Thymus (tissue), 11 donors: Measurements from ENCODE around the gene HEXA. TPM values are rescaled to one million over a fixed set of nuclear protein-coding genes. Genes with fewer than 3 reads are reported as not detected.
"Not testable (repeated sequence)": the region's sequence is repeated elsewhere in the genome, so short reads cannot be mapped to it uniquely, and the experiment has no call there.

Experiments
- DNase-seq, 9 donors: peaks; one replicate each; pipeline ENCODE4 v3.0.0-alpha.2; 2013; ENCODE audit warnings: low spot score in 9 of 9, low read depth in 6 of 9, missing footprints in 1 of 9
- H3K27ac ChIP-seq, 2 donors: one replicate each; pipeline ENCODE4 v1.5.1; 2013; ENCODE audit warnings: control low read depth in 1 of 2, low read depth in 1 of 2, low read length in 1 of 2, mild to moderate bottlenecking in 1 of 2, moderate library complexity in 1 of 2
- H3K27me3 ChIP-seq, 2 donors: one replicate each; pipeline ENCODE4 v1.5.1; 2013; ENCODE audit warnings: low read length in 1 of 2; ENCODE audit not compliant: control insufficient read depth in 2 of 2, insufficient read depth in 1 of 2
- H3K36me3 ChIP-seq, 2 donors: one replicate each; pipeline ENCODE4 v1.5.1; 2013; ENCODE audit warnings: low read length in 1 of 2, mild to moderate bottlenecking in 1 of 2, moderate library complexity in 1 of 2; ENCODE audit not compliant: control insufficient read depth in 2 of 2, insufficient read depth in 2 of 2
- H3K4me1 ChIP-seq, 2 donors: one replicate each; pipeline ENCODE4 v1.5.1; 2013; ENCODE audit warnings: low read length in 2 of 2; ENCODE audit not compliant: control insufficient read depth in 2 of 2, insufficient read depth in 2 of 2
- H3K4me3 ChIP-seq, 2 donors: one replicate each; pipeline ENCODE4 v1.5.1; 2013; ENCODE audit warnings: low read length in 2 of 2, control low read depth in 1 of 2, mild to moderate bottlenecking in 1 of 2
- H3K9me3 ChIP-seq, 2 donors: one replicate each; pipeline ENCODE4 v1.5.1; 2013; ENCODE audit warnings: low read length in 1 of 2, mild to moderate bottlenecking in 1 of 2; ENCODE audit not compliant: control insufficient read depth in 2 of 2, insufficient read depth in 1 of 2
- WGBS: extraction: QIAGEN DNeasy Blood & Tissue Kit; methylation state at CpG from one replicate; pipeline ENCODE4 v1.1.7; 2013; 5-methylcytosine and 5-hydroxymethylcytosine counted together
- polyA plus RNA-seq: library from polyadenylated mRNA; stranded (reverse); fragments of 200-250 nt; gene quantifications from one replicate; pipeline ENCODE4 v1.2.3, GENCODE V29; 2013
- total RNA-seq: library from RNA; stranded (reverse); fragments of 120-200 nt; gene quantifications from one replicate; pipeline ENCODE4 v1.2.4, GENCODE V29; 2013
- donor health status: healthy.

HEXA gene
- total and polyA plus RNA-seq, 2 donors = 60.5 to 101 TPM

DNA sequence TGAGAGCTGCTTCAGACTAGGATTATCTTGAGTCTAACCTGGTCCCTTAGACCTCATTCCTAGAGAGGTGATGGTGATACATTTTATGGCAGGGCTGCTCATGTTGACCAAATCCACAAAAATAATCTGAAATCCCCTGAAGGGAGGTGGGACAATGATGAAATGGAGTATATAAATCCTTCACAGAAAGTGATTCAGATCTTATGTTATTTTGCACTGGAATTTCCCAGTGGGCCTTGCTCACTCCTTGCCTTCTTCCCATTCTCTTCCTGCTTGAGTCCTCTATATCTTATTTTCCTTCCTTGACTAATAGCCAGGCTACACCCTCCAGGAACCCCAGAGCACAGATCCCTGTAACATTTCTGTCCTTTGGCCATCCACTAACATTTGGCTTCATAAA lies 11.9 kb upstream of the HEXA start:
- no peaks in the 10 kb centered on the region for H3K36me3 ChIP-seq
- no peaks in the 10 kb centered on the region for H3K4me1 ChIP-seq
- H3K27me3 ChIP-seq = peaks cover 0 to 4% of the 10 kb centered on the region in 2 donors

DNA sequence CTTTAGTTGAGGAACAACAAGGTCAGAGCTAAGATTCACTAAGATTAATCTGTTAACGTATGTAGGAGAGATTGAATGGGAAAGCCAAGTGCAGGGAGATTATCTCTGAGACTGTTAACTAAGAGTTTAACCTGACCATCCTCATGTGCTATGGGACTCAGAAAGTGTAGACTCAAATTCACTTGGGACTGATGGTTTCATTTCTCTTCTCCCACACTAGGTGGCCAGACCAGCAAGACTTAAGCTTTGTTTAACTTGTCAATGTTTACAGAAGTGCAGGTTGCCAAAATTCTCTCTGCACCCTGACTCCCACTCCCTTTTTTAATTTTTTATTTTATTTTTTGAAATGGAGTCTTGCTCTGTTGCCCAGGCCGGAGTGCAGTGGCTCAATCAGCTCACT lies 6.3 kb upstream of the HEXA start:
- 87% methylated on average over 2 of the region's 2 CpGs for WGBS
- Histone ChIP-seq H3K27ac (no peak overlapping the region), H3K4me1 (no peaks in the 10 kb centered on the region), H3K27me3 (peaks cover 0 to 4% of the 10 kb centered on the region in 2 donors), H3K36me3 (no peaks in the 10 kb centered on the region), H3K9me3 (no peaks in the 10 kb centered on the region), H3K4me3 (no peak overlapping the region)
- DNase-seq = no peak

More for the DNA sequence above, 11.9 kb upstream of the HEXA start:
- Histone ChIP-seq H3K4me3 (no peak overlapping the region), H3K9me3 (no peaks in the 10 kb centered on the region), H3K27ac (no peak overlapping the region)
- no peak for DNase-seq

DNA sequence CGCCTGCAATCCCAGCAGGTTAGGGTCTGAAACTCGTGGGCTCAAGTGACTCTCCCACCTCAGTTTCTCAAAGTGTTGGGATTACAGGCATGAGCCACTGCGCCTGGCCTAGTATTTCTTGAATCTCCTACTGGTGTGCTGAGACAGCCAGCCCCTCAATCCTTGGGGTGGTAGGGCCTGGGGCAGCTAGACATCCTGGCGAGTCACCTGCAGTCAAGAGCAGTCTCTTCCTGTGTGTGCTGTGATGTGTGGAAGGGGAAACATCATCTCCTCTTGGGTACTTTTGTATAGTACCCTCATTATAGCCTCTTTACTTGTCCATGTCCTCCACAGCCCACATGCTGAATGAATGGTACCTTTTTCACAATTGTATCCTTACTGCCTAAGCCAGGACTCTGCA lies 4.9 kb upstream of the HEXA start:
- Histone ChIP-seq H3K4me1 (peaks cover 5% of the 10 kb centered on the region in 2 donors), H3K4me3 (no peak overlapping the region), H3K27ac (no peak overlapping the region), H3K27me3 (peaks cover 0 to 4% of the 10 kb centered on the region in 2 donors), H3K36me3 (no peaks in the 10 kb centered on the region), H3K9me3 (no peaks in the 10 kb centered on the region)
- DNase-seq = no peak
- 80% methylated on average over 4 of the region's 4 CpGs for WGBS

DNA sequence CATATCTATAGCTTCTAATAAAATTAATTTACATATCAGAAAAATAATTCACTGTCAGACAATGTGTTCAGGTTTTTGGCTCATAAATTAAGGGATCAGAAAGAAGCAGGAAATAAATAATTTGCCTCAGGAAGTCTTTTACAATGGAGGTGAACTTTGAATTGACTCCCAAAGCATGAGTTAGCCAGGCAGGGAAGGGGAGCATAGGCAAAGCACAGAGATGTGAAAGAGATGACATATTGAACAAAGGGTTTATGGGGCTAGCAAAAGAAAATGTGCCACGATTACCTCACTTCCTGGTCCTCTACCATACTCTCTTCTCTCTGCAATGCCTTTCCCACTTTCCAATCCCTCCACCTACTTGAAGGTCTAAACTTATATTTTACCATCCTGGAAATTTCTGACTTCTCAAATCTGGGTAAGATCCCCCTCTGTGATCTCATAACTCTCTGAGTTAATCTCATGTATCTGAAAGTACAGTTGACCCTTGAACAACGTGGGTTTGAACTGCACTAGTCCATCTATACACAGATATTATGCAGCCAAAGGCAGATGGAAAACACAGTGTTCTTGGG lies 4.1 kb upstream of the HEXA start:
- no peak overlapping the region for H3K4me3 ChIP-seq
- H3K4me1 ChIP-seq = peaks cover 8 to 11% of the 10 kb centered on the region in 2 donors
- no peak overlapping the region for H3K27ac ChIP-seq
- H3K9me3 ChIP-seq = no peaks in the 10 kb centered on the region
- H3K36me3 ChIP-seq = no peaks in the 10 kb centered on the region
- DNase-seq = no peak
- WGBS = 55% methylated on average over 2 of the region's 2 CpGs
- peaks cover 0 to 4% of the 10 kb centered on the region in 2 donors for H3K27me3 ChIP-seq

DNA sequence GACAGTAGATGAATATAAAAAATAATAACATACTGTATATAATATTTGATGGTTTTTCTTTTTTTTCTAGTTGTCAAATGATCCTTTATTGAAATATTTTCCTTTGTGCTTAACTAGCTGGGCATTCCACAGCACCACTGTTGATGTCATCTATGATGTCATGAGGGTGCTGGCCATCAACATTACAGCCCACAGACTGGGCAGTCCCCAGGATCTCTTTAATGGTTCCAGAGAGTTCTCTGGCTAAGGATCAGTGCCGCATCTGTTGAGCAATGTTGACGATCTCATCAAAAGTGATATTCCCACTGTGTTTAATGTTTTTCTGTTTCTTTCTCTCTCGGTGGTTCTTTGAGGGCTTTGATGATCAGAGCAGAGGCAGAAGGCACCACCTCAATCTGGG lies 3.3 kb upstream of the HEXA start:
- not testable (repeated sequence) for H3K36me3 ChIP-seq, H3K27me3 ChIP-seq, DNase-seq, H3K4me3 ChIP-seq, H3K9me3 ChIP-seq, H3K27ac ChIP-seq
- WGBS = 95% methylated on average over 3 of the region's 3 CpGs
- H3K4me1 ChIP-seq = peaks cover 12 to 14% of the 10 kb centered on the region in 2 donors

DNA sequence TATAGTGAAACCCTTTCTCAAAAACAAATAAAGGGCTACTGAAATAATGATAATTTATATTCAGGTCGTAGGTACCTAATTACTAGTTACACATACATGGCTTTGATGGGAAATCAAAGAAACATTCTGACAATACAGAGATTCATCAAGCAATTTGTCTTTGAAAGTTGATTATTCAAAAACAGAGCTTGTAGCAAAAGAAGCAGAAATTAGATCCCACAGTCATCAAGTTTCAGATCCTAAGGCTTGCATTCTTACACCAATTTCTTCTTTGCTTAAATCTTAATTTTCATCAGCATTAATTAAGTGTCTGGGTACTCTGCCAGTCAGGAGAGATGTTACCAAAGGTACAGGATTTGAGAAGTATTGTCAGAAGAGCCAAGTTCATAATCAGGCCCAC lies 1.5 kb upstream of the HEXA start:
- Histone ChIP-seq H3K9me3 (no peaks in the 10 kb centered on the region), H3K27me3 (no peaks in the 10 kb centered on the region), H3K4me3 (no peak overlapping the region), H3K36me3 (no peaks in the 10 kb centered on the region), H3K4me1 (peaks cover 12 to 14% of the 10 kb centered on the region in 2 donors), H3K27ac (no peak overlapping the region)
- DNase-seq = no peak
- 100% methylated on average over 1 of the region's 1 CpG for WGBS

DNA sequence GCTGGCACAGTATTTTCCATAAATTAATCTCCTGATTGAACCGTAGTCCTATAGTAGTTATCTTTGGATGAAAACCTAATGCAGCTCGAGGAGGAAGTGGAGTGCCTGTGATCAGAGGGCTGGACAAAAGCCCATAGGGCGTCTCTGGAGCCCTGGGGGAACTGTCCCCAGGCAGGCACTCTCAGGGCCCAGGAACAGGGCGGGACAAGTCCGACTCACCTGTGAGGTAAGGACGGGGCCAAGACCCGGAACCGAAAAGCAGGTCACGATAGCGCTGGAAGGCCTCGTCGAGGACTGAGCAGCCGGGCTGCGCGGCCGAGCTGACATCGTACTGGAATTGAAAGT lies 341 bp downstream of the HEXA start:
- DNase-seq = no peak
- Histone ChIP-seq H3K27ac (peak overlapping the region; percentile 93 to 95), H3K4me3 (peak overlapping the region; percentile 59 to 99), H3K4me1 (peaks cover 12 to 15% of the 10 kb centered on the region in 2 donors), H3K27me3 (no peaks in the 10 kb centered on the region), H3K9me3 (no peaks in the 10 kb centered on the region), H3K36me3 (peaks cover under 1 to 2% of the 10 kb centered on the region in 2 donors)
- WGBS = under 1% methylated on average over 17 of the region's 17 CpGs

DNA sequence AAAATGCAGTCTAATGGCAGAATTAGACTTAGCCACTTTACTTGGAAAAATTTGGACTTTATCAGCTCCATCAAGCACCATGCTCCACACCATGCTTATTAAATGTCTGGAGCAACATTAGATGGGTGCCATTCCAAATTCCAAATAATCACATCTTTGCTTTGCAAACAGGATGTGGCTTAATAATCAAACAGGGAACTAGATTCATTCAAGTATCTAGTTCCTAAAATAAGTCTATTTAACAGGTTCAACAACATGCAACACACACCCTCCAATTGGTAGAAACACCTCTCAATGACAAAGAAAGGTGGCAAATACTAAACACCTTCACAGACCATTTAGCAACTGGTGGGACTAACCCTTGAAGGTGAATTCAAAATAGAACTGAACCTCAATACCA lies 3.5 kb downstream of the HEXA start:
- no peak overlapping the region for H3K4me3 ChIP-seq
- no peak for DNase-seq
- no peak overlapping the region for H3K27ac ChIP-seq
- H3K4me1 ChIP-seq = peaks cover 12 to 18% of the 10 kb centered on the region in 2 donors
- H3K9me3 ChIP-seq = no peaks in the 10 kb centered on the region
- H3K27me3 ChIP-seq = no peaks in the 10 kb centered on the region
- H3K36me3 ChIP-seq = peaks cover 5 to 18% of the 10 kb centered on the region in 2 donors

DNA sequence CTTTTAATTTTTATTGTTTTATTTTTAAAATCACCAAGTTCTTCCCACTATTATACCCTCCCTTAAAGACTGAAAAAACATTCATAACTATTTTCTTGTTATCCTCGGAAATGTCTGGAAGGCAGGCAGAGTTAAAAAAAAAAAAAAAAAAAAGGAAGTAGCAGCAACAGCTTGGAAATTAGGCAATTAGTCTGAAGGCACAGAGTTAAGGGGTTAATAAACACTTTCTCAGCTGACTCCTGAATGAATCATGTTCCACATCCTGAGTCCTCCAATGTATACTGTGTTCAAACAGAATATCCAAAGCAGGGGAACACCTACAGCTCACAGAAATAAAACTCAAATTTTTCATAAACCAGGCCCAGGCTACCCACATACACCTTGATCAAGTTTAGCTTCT lies 5.8 kb downstream of the HEXA start:
- H3K4me1 ChIP-seq = peaks cover 7 to 13% of the 10 kb centered on the region in 2 donors
- H3K27ac ChIP-seq = no peak overlapping the region
- no peak for DNase-seq

DNA sequence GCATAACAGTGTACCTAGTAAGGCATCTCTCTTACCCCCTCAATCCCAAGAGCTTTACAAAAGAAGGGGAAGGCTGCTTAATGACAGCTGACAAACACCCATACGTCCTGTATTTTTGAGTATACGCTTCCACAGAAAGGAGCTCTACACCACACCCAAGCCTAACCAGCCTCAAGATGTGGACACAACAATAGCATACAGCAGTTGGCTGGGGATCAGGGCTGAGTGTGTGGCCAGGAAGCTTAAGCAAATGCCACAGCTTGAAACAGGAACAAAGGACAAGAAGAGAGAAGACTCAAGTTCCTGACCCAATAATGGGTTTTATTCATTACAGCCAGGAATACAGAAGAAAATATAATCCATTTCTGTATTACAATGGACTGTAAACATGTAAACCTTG lies 6.9 kb downstream of the HEXA start:
- no peak for DNase-seq
- 96% methylated on average over 2 of the region's 2 CpGs for WGBS
- Histone ChIP-seq H3K9me3 (no peaks in the 10 kb centered on the region), H3K4me3 (no peak overlapping the region), H3K27me3 (no peaks in the 10 kb centered on the region), H3K36me3 (peaks cover 6 to 18% of the 10 kb centered on the region in 2 donors), H3K4me1 (peaks cover 3 to 9% of the 10 kb centered on the region in 2 donors), H3K27ac (no peak overlapping the region)

More for the DNA sequence above, 5.8 kb downstream of the HEXA start:
- no peak overlapping the region for H3K4me3 ChIP-seq
- no peaks in the 10 kb centered on the region for H3K9me3 ChIP-seq
- no peaks in the 10 kb centered on the region for H3K27me3 ChIP-seq
- 96% methylated on average over 1 of the region's 1 CpG for WGBS
- peaks cover 6 to 18% of the 10 kb centered on the region in 2 donors for H3K36me3 ChIP-seq
